Effector CD8-positive, alpha-beta T cell (primary cell): ENCODE data around the gene ZFAND6.
"Not testable (repeated sequence)": the region's sequence is repeated elsewhere in the genome, so short reads cannot be mapped to it uniquely, and the experiment has no call there.

Experiments used
- DNase-seq: peaks from one replicate; lab custom pipeline; 2025; lab: John Stamatoyannopoulos, UW
- total RNA-seq, 4 experiments: gene quantifications; one replicate each; lab custom pipeline; 2026; lab: John Stamatoyannopoulos, UW

ZFAND6 gene
- total RNA-seq = 59.5 to 72.1 (median 66.3) reads per million in 4 experiments

DNA sequence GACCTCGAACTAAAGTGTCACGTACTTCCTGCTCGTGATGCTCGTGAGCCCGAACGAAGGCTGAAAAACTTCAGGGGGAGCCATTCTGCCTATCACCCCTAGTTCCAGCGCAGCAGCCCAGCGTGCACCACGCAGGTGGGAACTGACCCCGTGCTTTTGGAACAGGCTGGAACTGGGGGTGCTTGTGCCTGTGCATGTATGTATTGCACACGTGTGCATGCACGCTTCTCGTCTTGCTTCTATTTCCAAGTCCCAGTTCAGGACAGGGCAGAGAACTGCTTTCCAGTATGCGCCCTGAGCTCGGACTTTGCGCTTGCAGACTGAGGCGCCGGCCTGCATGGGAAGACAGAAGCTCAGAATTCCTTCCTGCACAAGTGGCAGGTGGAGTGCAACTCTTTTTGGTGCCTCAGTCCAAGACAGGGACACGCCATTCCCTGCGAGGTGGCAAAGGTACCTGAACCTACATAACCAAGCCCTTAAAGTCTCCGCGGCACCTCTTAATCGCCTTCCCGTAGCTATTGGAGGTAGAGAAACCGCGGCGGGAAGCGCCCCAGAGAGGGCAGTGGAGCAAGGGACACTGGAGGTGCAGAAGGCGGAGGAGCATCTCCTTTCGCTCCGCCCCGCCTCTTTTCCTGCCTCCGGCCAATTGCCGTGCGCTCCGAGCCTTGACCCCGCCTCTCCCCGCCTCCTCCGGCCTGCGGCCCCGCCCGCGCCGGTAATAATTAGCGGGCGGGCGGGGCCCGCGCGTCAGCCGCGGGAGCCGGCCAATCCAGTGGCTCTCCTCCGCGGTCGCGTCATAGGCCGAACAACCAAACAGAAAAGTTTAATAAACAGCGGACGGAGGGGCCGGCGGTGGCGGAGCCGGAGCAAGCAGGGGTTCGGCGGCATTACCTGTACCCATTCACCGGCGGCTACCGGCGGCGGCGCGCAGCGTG, at the start of gene ZFAND6:
TSS of gene ZFAND6 (plus strand) at position 826 of the 935 bp plus-strand sequence. CDS start 60,669 bp downstream, outside the sequence.
- DNase-seq = peak; percentile 89

DNA sequence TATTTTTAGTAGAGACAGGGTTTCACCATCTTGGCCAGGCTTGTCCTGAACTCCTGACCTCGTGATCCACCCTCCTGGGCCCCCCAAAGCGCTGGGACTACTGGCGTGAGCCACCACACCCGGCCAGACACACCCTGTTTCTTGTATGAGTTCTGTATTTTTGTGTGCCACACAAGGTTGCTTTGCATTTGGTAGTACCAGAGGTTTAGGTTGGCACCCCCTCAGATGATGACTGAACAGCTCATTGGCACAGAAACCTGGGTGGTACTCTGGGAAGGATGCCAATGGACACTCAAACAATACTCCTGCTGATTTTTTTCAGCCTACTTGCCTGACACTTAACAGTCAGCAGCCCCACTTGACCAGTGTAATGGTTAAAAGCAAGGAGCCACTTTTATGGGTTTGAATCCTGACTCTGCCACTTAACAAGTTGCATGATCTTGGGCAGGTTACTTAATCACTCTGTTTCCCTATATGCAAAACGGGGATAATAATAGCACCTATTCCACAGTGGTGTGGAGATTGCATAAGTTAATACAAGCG, 49.3 kb upstream of the ZFAND6 start:
- no peak for DNase-seq

DNA sequence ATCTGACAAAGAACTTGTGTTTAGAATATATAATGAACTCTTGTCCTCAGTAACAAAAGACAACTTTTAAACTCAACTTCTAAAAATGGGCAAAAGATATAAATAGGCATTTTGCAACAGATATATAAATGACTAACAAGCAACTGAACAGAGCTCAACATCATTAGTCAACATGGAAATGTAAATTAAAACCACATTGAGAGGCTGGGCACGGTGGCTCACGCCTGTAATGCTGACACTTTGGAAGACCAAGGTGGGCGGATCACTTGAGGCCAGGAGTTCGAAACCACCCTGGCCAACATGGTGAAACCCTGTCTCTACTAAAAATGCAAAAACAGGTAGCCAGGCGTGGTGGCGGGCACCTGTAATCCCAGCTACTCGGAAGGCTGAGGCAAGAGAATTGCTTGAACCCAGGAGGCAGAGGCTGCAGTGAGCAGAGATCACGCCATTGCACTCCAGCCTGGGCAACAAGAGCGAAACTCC, 48.4 kb upstream of the ZFAND6 start:
- not testable (repeated sequence) for DNase-seq

DNA sequence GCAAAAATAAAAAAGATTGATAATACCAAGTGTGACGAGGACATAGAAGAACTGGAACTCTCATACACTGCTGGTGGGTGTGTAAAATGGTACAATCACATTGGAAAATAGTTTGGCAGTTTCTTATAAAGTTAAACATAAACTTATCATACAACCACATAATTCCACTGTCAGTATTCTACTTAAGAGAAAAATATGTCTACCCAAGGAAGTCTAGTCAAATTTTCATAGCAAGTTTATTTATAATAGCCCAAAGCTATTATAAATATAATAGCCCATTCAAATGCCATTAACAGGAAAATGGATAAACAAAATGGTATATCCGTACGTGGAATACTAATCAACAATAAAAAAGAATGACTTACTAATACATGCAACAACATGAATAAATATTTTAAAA, 47.9 kb upstream of the ZFAND6 start:
- DNase-seq = no peak

DNA sequence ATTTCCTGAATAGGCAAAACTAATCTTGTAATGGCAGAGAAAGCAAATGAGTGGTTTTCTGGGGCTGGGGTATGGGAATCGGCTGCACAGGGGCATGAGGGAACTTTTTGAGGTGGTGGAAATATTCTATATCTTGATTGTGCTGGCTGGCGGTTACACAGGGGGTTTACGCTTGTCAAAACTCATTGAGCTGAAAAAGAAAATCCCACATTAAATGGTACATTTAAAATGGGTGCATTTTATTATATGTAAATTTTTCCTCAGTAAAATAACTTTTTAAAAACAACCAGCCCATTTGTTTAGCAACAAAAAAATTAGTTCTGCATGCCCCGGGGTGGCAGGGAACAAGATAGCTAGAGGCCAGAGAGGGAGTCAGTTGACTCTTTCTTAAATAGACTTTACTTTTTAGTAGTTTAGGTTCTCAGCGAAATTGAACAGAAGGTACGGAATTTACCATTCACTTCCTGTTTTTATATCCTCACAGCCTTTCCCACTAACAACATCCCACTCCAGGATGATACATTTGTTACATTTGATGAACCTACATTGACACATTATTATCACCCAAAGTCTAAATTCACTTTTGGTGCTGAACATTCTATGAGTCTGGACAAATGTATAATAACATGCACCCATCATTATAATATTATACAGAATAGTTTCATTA, 47.3 kb upstream of the ZFAND6 start:
- DNase-seq = no peak

DNA sequence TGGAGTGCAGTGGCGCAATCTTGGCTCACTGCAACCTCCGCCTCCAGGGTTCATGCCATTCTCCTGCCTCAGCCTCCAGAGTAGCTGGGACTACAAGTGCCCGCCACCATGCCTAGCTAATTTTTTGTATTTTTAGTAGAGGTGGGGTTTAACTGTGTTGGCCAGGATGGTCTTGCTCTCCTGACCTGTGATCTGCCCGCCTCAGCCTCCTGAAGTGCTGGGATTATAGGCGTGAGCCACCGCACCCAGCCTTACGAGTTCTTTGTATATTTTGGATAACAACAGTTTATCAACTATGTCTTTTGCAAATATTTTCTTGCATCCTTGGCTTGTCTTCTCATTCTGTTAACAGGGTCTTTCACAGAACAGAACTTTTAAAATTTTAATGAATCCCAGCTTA, 45.3 kb upstream of the ZFAND6 start:
- DNase-seq = not testable (repeated sequence)

DNA sequence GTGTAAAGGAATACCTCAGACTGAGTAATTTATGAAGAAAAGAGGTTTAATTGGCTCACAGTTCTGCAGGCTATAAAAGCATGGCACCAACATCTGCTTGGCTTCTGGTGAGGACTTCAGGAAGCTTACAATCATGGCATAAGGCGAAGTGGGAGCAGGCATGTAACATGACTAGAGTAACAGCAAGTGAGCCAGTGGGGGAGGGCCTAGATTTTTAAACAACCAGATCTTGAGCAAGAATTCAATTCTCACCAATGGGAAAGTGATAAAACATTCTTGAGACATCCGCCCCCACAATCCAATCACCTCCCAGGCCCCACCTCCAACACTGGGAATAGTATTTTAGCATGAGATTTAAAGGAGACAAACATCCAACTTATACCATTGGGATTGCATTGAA, 44.3 kb upstream of the ZFAND6 start:
- DNase-seq = no peak

DNA sequence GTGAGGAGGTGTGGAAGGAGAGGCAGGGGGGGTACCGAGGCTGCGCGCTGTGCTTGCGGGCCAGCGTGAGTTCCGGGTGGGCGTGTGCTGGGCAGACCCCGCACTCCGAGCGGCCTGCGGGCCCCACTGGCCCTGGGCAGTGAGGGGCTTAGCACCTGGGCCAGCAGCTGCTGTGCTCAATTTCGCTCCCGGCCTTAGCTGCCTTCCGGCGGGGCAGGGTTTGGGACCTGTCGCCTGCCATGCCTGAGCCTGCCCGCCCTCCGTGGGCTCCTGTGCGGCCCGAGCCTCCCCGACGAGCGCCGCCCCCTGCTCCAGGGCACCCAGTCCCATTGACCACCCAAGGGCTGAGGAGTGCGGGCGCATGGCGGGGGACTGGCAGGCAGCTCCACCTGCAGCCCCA, 43.0 kb upstream of the ZFAND6 start:
- not testable (repeated sequence) for DNase-seq

DNA sequence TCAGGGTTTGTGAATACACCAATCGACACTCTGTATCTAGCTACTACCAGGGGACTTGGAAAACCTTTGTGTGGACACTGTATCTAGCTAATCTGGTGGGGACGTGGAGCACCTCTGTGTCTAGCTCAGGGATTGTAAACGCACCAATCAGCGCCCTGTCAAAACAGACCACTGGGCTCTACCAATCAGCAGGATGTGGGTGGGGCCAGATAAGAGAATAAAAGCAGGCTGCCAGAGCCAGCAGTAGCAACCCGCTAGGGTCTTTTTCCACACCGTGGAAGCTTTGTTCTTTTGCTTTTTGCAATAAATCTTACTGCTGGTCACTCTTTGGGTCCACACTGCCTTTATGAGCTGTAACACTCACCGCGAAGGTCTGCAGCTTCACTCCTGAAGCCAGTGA, 42.3 kb upstream of the ZFAND6 start:
- not testable (repeated sequence) for DNase-seq

DNA sequence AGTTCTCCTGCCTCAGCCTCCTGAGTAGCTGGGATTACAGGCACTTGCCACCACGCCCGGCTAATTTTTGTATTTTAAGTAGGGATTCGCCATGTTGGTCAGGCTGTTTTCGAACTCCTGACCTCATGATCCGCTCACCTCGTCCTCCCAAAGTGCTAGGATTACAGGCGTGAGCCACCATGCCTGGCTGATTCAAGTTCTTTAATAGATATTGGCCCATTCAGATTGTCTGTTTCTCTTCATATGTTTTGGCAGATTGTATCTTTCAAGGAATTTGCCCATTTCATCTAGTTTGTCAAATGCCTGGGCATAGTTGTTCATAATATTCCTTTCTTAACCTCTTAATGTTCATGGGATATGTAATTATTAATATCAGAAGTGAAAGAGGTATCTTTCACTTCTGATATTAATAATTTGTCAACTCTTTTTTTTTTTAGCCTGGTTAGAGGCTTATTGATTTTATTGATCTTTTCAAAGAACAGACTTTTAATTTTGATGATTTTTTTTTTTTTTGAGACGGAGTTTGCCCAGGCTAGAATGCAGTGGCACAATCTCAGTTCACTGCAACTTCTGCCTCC, 40.2 kb upstream of the ZFAND6 start:
- no peak for DNase-seq

DNA sequence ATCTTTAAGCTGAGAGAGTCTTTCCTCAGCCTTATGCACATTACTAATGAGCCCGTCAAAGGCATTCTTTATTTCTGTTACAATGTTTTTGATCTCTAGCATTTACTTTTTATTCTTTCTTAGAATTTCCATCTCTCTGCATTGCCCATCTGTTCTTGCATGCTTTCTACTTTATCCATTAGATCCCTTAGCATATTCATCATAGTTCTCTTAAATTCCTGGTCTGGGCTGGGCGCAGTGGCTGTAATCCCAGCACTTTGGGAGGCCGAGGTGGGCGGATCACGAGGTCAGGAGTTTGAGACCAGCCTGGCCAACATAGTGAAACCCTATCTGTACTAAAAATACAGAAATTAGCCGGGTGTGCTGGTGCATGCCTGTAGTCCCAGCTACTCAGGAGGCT, 39.3 kb upstream of the ZFAND6 start:
- DNase-seq = not testable (repeated sequence)

DNA sequence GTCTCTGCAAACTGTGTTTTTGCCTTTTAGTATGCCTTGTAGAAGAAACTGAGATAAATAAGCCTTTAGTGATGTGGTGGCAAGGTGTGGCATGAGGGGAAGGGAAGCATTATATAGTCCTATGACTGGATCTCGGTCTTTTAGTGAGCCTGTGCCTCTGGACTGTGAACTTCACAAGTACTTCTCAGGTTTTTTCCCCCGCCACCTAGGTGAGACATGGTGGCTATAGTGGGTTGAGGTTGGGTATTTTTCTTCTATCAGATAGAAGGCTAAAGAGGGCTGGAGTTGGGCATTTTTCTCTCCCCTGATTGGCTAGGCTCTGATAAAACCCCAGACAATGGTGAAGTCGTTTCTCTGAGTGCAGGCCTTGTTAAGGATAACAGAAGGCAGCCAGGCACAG, 38.7 kb upstream of the ZFAND6 start:
- no peak for DNase-seq

DNA sequence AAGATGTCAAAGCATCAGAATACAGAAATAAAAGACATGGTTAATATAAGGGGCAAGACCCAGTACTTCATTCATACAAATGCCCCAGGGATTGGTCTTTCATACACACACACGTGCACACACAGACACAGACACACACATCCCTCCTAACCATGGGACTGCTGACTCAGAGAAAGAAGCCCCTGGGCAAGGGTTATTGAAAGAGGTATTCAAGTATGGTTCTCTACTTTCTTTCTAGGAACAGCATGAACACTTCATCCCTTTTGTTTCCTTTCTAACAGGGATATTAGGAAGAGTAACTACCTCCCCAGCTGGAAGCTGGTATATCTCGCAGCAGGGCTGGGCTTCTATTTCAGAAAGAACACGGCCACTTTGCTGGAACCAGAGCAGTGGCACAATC, 33.2 kb upstream of the ZFAND6 start:
- no peak for DNase-seq

DNA sequence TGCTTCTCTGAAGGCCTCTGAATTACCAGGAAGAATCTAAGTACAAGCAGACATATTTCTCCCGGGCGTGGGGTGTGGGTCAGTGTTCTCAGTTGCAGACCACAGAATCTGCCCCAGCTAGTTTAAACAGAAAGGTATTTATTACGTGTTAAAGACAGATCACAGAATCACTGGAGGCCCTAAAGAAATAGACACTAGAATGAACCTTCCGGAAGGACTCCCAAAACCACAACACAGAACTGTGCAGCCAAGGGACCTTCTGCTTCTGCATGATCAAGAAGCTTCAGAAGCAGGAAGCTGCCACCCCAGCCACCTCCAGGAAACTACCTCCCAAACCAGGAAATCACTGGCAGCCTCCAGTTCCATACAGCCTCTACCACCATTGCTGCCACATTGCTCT, 32.7 kb upstream of the ZFAND6 start:
- no peak for DNase-seq

DNA sequence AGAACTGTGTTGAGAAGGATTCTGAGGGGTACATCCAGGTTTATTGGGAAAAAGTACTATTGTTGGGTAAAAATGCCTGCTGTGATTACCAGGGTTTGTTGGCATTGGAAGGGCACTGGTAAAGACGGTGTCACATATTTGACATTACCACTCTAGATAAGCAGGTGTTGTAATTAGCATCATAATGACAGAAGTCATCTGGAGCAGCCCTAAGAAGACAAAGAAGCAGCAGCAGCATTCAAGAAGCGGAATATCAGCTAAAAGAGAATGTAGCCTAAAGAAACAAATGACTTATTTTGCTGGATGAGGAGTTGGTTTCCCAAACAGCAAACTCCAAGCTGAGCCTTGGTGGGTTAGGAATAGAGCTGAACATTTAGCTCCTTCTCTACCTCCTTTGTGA, 30.5 kb upstream of the ZFAND6 start:
- DNase-seq = no peak

DNA sequence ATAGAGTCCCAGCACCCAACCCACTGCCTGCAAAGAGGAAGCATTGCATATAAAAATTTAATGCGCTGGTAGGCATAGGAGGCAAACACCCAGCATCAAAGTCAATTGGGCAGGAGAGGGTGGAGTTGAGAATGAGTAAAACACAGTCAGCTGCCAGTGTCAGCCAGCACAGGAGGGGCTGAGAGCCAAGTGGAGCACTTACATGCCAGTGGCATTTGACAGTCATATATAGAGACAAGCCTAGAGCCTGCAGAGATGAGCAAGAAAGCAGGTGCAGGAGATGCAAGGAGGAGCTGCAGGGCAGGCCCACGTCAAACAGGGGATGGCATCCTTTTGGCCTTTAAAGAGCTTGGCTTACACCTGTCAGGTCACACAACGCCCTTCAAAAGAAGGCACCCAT, 27.6 kb upstream of the ZFAND6 start:
- DNase-seq = no peak

DNA sequence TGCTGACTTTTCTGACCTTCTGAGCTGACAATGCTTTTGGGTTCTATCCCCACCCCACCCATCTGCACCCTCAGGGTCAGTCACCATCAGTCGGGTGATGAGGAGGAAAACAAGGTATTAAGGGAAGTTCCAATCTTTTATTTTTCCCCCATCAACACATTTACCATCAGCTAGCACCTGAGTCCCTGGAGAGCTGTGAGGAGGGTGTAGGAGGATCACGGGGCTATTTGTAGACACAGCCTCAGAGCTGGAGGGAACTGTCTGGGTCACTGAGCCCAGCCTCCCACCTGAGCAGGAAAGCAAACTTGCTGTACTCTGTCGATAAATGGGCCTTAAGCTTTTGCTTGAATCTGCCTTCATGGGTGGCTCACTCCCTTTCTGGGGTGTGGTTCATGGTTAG, 24.8 kb upstream of the ZFAND6 start:
- DNase-seq = no peak

DNA sequence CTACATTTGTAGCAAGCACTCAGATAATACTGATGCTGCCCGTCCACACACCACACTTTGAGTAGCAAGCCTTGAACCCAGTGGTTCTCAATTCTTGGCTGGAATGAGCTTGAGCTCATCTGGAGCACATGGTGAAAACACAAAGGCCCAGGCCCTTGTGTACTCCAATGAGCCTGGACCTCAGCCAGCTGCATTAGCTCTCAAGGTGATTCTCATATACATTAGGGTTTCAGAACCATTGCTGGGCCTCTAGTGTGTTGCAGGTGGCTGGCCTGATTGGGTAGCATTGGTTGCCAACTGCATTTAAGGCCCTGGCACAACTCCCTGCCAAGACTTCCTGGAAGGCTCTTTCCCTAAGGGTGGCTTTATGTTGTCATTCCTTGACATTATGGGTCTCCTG, 23.4 kb upstream of the ZFAND6 start:
- no peak for DNase-seq

DNA sequence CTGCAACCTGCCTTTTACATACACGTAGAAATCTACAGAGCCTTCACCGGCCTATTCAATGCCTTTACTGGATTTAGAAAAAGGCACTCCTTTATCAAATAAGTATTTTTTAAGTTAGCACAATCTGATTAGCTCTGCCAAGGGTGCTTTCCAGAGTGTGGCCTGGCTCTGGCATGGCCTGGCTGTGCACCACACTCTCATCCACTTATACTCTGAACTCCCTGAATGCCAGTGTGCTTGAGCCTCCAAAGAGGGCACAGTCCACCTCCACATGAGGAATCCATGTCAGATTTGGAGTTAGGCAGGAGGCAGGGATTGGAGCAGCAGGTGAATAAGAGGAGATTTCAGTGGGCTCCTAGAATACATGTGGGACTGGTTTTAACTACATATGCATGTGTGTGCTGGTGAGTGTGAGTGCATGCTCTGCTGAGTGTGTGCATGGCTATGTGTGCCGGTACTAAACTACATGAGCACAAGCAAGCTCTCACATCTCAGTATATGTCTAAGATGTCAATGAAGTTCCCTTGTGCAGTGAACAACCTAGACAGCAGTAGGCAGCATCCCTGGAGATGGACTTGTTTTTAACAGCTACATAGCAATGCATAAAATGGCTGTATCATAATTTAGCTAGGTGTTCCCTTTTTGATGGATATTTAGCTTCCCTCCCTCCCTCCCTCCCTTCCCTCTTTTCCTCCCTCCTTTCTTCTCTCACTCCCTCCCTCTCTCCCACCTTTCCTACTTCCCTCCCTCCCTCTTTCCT, 17.8 kb upstream of the ZFAND6 start:
- no peak for DNase-seq

DNA sequence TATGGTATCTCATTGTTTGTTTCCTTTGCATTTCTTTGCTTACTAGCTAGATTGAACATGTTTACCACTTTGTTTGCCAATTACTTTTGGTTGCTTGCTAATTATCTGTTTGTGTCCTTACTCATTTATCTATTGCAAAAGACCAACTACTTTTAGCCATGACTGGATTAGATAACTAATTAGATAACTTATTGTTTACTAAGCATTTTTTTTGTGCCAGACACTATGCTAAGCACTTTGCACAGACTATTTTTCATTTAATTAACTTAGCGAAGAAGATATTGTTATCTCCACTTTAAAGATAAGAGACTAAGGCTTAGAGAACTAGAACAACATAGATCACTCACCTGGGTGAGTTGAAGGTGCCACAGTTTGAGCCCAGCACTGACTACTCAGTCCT, 16.9 kb upstream of the ZFAND6 start:
- DNase-seq = no peak

DNA sequence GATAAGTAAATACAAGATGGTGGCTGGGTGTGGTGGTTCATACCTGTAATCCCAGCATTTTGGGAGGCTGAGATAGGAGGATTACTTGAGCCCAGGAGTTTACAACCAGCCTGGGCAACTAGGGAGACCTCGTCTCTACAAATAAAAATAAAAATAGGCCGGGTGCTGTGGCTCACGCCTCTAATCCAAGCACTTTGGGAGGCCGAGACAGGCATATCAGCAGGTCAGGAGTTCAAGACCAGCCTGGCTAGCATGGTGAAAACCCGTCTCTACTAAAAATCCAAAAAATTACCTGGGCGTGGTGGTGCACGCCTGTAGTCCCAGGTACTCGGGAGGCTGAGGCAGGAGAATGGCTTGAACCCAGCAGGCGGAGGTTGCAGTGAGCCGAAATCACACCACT, 14.3 kb upstream of the ZFAND6 start:
- not testable (repeated sequence) for DNase-seq

DNA sequence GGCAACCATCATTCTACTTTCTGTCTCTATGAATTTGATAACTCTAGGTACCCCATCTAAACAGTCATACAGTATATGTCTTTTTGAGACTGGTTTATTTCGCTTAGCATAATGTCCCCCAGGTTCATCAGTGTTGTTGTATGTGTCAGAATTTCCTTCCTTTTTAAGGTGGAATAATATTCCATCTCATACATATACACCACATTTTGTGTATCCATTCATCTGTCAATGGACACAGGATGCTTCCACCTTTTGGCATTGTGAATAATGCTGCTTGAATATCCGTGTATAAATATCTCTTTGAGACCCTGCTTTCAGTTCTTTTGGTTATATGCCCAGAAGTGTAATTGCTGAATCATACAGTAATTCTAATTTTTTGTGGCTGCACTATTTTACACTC, 10.4 kb upstream of the ZFAND6 start:
- no peak for DNase-seq
